Breast epithelium (tissue), 3 donors: ENCODE measurements around the gene TPSB2.
"Not testable (repeated sequence)": the region's sequence is repeated elsewhere in the genome, so short reads cannot be mapped to it uniquely, and the experiment has no call there.

Source experiments
- CTCF ChIP-seq, 3 donors: fragments of 450-650 bp; IDR thresholded peaks; one replicate each; pipeline ENCODE4 v1.5.1; 2016 to 2017; ENCODE audit warnings: antibody characterized with exemption in 3 of 3, mild to moderate bottlenecking in 3 of 3, moderate library complexity in 3 of 3
- POLR2AphosphoS5 ChIP-seq, 3 donors: sonication (generic); formaldehyde crosslinking; IDR thresholded peaks; one replicate each; pipeline ENCODE4 v1.6.1; 2017; ENCODE audit warnings: antibody characterized with exemption in 3 of 3

DNA sequence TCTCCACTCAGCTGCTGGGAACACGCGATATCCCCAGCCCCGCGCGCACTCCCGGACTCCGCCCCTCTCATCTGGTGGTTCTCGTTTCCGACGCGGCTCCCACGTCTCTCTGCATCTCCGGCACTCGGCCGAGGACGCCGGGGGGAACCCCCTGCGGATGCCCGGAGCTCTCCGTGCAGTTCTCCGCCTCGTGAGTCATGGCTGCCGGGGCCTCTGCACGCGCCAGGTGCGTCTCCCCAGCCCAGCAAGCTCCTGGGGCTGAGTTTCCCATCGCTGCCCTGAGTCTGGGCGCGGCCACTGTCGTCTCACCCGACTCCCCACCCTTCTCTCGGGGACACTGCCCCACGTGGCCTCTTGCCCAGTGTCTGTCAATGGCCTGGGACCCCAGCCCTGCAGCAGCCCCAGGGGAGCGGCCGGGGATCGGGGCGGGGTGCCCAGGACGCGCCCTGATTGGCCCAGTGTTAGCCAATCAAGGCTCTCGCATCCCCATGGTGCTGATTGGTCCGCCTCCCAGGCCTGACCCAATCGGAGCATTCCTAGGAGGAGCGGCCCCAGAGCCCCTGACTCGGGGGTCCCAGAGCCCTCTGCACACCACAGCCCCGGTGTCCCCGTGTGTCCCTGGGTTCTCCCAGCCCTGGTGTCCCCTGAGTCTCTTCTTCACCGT lies 23.8 kb upstream of the TPSB2 start:
- TF ChIP-seq CTCF, POLR2AphosphoS5 (IDR thresholded peaks at IDR 0.05): not testable (repeated sequence)
